Progenitor cell of endocrine pancreas (in vitro differentiated cells): ENCODE measurements around the gene NPTX2. TPM values are rescaled to one million over a fixed set of nuclear protein-coding genes. Genes with fewer than 3 reads are reported as not detected.
A peak's percentile ranks its signal among the peaks of the same experiment; 100 is the strongest.

Experiments
- DNase-seq: peaks from one replicate; pipeline ENCODE4 v3.0.0; 2021; ENCODE audit warnings: low spot score; ENCODE audit not compliant: unreplicated experiment
- H3K27ac Mint-ChIP-seq: 2 replicates; pipeline ENCODE4 v1.8.0; 2021; ENCODE audit warnings: mild to moderate bottlenecking, moderate library complexity, mixed read lengths
- H3K27me3 Mint-ChIP-seq: 2 replicates; pipeline ENCODE4 v1.8.0; 2021; ENCODE audit warnings: mixed read lengths
- H3K36me3 Mint-ChIP-seq: 2 replicates; pipeline ENCODE4 v1.8.0; 2022; ENCODE audit warnings: mixed read lengths; ENCODE audit not compliant: insufficient read depth
- H3K4me1 Mint-ChIP-seq: 2 replicates; pipeline ENCODE4 v1.8.0; 2021; ENCODE audit warnings: low read depth, mixed read lengths
- H3K4me3 Mint-ChIP-seq: 2 replicates; pipeline ENCODE4 v1.8.0; 2021; ENCODE audit warnings: low read depth, mild to moderate bottlenecking, moderate library complexity, mixed read lengths
- H3K9me3 Mint-ChIP-seq: 2 replicates; pipeline ENCODE4 v1.8.0; 2021; ENCODE audit warnings: low read depth, mixed read lengths
- CTCF ChIP-seq: fragments of 200-600 bp; sonication (generic); IDR thresholded peaks from one replicate; pipeline ENCODE4 v1.5.0; 2021; ENCODE audit warnings: antibody characterized with exemption, mild to moderate bottlenecking; ENCODE audit not compliant: unreplicated experiment
- long read RNA-seq: library from polyadenylated mRNA; unstranded; transcript quantifications from one replicate; pipeline ENCODE4 v2.0.0, GENCODE V29; 2020
- total RNA-seq: library from RNA; stranded (reverse); gene quantifications from 2 replicates; pipeline ENCODE4 v1.2.1, GENCODE V29; 2021

Gene NPTX2
- total RNA-seq = 0.14 and 0.31 TPM in 2 replicates
- long read RNA-seq = 0 reads

- H3K27ac Mint-ChIP-seq = no peak within 1 kb of the TSS
- peak; percentile 50 for TF ChIP-seq CTCF
- H3K27me3 Mint-ChIP-seq = peaks cover 82% of the 10 kb centered on the region
- H3K9me3 Mint-ChIP-seq = no peaks in the 10 kb centered on the region
- DNase-seq = peak; percentile 41
- no peak within 1 kb of the TSS for H3K4me3 Mint-ChIP-seq
- no peaks in the 10 kb centered on the region for H3K4me1 Mint-ChIP-seq
- H3K36me3 Mint-ChIP-seq = no peaks in the 10 kb centered on the region
These were observed at the start of gene NPTX2 for GRCh38 chr7:98617051-98617959. TSS of gene NPTX2 (plus strand) at chr7:98617285. CDS start at chr7:98617462, 177 bp downstream.

DNA sequence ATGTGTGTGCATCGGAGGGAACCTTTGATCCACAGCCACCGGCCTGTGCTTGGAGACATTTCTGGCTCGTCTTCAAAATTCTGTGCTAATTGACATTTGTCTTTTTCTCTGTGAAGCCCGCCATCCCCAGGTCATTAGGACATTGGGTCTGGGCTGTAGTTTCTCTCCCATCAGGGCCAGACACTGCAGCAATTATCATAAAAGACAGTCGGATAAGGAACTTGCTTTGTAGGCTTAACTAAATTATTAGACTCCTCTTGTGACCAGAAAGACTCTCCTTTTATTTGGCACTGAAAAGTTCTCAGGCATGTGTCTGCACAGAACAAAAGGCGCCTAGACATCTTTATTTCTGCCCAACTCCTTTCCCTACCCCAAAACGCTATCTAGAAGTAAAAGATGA lies 49.1 kb upstream of the NPTX2 start:
- no peak for DNase-seq
- no peak for TF ChIP-seq CTCF
- H3K27ac Mint-ChIP-seq = no peak overlapping the region
- H3K4me3 Mint-ChIP-seq = no peak overlapping the region
- H3K36me3 Mint-ChIP-seq = no peaks in the 10 kb centered on the region
- peaks cover 14% of the 10 kb centered on the region for H3K27me3 Mint-ChIP-seq
- no peaks in the 10 kb centered on the region for H3K4me1 Mint-ChIP-seq
- no peaks in the 10 kb centered on the region for H3K9me3 Mint-ChIP-seq

DNA sequence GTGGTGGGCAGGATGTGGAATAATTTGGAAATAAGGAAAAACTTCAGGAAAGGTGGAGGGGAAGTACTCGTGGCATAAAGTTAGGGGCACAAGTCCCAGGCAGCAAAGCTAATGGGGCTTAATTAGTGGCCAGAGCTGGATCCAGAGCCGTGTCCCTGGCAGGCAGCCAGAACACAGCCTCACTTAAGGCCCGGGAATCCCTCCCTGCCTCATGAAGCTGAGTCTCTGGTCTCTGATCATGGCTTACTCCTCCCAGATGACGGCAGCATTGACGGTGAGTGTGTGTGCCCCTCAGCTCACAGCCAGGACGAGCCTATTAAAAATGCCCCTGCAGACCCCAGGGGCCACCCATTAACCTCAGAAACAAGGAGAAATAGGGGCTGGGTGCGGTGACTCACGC lies 48.2 kb upstream of the NPTX2 start:
- no peak for TF ChIP-seq CTCF
- Mint-ChIP-seq H3K4me3 (no peak overlapping the region), H3K27me3 (peaks cover 14% of the 10 kb centered on the region), H3K27ac (no peak overlapping the region), H3K36me3 (no peaks in the 10 kb centered on the region), H3K9me3 (no peaks in the 10 kb centered on the region), H3K4me1 (no peaks in the 10 kb centered on the region)
- DNase-seq = no peak

DNA sequence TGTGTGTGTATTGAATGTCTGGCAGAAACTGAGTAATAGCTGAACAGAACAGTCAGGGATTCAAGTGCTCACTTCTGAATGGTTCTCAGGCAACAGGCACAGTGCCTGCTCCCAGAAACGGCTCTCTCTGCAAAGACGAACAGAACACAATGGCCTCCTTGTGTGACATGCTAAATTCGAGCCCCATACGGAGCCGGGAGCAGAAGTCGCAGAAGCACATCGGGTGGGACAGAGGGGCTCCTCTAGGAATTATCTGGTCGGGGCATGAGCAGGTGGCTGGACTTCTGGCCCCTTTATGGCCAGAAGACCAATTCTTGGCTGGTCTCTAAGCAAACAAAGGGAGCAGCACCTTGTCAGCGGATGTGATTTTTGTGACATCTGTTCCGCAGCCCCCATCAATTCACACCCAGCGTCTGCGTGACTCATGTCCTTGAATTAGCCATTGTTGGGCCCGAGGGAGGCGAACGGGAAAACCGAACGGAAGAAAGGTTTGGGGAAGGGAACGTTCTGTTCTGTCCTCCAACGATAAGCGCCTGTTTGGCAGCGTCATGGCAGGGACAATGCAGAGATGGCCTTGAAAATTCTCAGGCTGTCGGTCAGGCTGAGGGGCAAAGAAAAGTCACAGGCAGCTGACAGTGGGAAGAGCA lies 47.3 kb upstream of the NPTX2 start:
- Mint-ChIP-seq H3K27ac (no peak overlapping the region), H3K36me3 (no peaks in the 10 kb centered on the region), H3K4me3 (no peak overlapping the region), H3K4me1 (no peaks in the 10 kb centered on the region), H3K27me3 (peaks cover 14% of the 10 kb centered on the region), H3K9me3 (no peaks in the 10 kb centered on the region)
- no peak for DNase-seq
- TF ChIP-seq CTCF = no peak

DNA sequence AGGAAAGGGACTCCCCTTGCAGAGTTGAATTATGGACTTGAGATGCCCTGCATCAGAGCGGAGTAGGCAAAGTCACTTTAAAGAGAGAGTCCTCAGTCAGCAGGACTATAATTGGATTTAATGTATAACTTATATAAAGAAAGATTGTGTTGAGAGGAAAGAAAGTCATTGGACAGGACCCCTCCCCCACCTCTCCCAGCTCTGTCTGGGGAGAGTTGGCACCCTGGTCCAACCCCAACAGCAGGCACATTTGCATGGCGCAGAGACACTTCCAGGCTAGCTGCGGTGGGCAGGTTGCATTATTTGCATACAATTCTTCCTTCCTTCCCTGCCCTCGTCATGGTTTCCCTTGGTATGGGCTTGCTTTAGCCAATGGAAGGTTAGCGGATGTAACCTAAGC lies 46.1 kb upstream of the NPTX2 start:
- H3K27me3 Mint-ChIP-seq = peaks cover 14% of the 10 kb centered on the region
- no peaks in the 10 kb centered on the region for H3K4me1 Mint-ChIP-seq
- TF ChIP-seq CTCF = no peak
- peaks cover 8% of the 10 kb centered on the region for H3K9me3 Mint-ChIP-seq
- H3K4me3 Mint-ChIP-seq = no peak overlapping the region
- no peak for DNase-seq
- no peak overlapping the region for H3K27ac Mint-ChIP-seq
- H3K36me3 Mint-ChIP-seq = no peaks in the 10 kb centered on the region
